ENCODE data around the gene RHOXF1. TPM values are rescaled to one million over a fixed set of nuclear protein-coding genes. Genes with fewer than 3 reads are reported as not detected.
"Not testable (repeated sequence)": the region's sequence is repeated elsewhere in the genome, so short reads cannot be mapped to it uniquely, and the experiment has no call there.

Gene RHOXF1
- total RNA-seq, 1 donor from 2014 or later, result not detected

DNA sequence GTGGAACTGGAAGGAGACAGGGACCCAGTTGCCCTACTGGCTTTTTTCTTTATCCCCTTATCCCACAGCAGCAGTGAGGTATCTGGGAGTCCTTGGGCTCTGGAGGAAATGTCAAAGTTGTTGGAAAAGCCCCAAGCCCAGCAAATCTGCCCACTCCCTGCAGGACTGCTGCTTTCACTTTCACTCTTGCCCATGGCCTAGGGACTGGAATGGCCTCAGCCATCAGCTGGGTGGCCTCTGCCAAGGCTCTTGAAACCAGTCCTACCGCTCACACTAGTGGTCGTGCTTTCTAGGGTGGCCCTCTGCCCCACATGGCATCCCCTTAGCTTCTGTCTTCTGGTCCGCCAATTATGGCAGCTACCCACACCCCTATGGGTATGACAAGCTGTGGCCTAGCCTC lies 9.7 kb upstream of the RHOXF1 start:
- TF ChIP-seq, protein P1, sequence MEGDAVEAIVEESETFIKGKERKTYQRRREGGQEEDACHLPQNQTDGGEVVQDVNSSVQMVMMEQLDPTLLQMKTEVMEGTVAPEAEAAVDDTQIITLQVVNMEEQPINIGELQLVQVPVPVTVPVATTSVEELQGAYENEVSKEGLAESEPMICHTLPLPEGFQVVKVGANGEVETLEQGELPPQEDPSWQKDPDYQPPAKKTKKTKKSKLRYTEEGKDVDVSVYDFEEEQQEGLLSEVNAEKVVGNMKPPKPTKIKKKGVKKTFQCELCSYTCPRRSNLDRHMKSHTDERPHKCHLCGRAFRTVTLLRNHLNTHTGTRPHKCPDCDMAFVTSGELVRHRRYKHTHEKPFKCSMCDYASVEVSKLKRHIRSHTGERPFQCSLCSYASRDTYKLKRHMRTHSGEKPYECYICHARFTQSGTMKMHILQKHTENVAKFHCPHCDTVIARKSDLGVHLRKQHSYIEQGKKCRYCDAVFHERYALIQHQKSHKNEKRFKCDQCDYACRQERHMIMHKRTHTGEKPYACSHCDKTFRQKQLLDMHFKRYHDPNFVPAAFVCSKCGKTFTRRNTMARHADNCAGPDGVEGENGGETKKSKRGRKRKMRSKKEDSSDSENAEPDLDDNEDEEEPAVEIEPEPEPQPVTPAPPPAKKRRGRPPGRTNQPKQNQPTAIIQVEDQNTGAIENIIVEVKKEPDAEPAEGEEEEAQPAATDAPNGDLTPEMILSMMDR (IDR thresholded peaks at IDR 0.05; ENCODE audit: borderline replicate concordance), result no peak
- peak; percentile 13 for DNase-seq
- Histone ChIP-seq H3K9me3 (replicated peaks) (no peaks in the 10 kb centered on the region), H3K4me1 (no peaks in the 10 kb centered on the region), H3K27ac (replicated peaks) (peak overlapping the region; percentile 40), H3K27me3 (ENCODE audit: low read depth) (no peaks in the 10 kb centered on the region), H3K36me3 (no peaks in the 10 kb centered on the region), H3K4me3 (peak overlapping the region; percentile 38)
- intact Hi-C loops (cut with micrococcal nuclease), result no loop called here

DNA sequence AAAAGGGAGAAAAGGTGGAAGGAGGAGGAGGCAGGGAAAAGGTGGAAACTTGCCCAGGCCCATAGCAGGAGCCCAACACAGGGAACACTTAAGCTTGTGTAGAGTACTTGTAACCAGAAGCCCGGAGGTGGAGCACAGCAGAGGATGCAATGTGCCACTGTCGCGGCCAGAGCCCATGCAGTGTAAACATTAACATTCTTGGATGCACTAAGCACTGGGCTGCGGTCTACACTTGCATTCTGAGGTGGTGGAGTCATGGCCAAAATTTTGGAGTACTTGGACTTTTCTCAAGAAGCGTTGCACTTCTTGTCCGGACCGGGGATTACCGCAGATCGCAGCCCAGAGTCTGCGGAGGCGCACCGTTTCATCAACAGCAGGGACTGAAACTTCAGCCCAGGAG lies 4.5 kb upstream of the RHOXF1 start:
- no peak for DNase-seq
- no peaks in the 10 kb centered on the region for H3K9me3 ChIP-seq (replicated peaks)
- H3K4me3 ChIP-seq, result no peak overlapping the region
- H3K27ac ChIP-seq (replicated peaks), result no peak overlapping the region
- intact Hi-C loops (cut with micrococcal nuclease), result no loop called here
- H3K36me3 ChIP-seq, result no peaks in the 10 kb centered on the region
- TF ChIP-seq, protein P1 (IDR thresholded peaks at IDR 0.05; ENCODE audit: borderline replicate concordance), result no peak
- H3K4me1 ChIP-seq, result no peaks in the 10 kb centered on the region
- no peaks in the 10 kb centered on the region for H3K27me3 ChIP-seq (ENCODE audit: low read depth)

DNA sequence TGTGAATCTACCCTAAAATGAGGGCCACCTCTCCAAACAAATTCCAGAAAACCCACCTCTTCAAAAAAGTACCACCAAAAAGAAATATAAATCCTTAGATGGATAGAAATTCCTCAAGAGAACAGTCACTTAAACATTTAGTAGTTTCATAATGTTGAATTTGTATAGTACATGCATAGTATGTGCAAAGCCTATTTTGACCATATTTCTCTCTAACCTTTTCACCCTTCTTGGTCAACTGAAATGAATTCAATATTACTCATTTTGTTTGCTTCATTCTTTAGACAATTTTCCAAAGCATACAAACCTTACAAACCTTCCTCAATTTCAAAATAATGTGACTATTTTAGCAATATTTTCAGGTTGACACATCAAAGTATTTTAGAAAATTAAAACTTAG lies 4.1 kb downstream of the RHOXF1 start:
- no peaks in the 10 kb centered on the region for H3K36me3 ChIP-seq
- TF ChIP-seq, protein P1 (IDR thresholded peaks at IDR 0.05; ENCODE audit: borderline replicate concordance), result no peak
- no peaks in the 10 kb centered on the region for H3K27me3 ChIP-seq (ENCODE audit: low read depth)
- H3K4me1 ChIP-seq, result no peaks in the 10 kb centered on the region
- no peak overlapping the region for H3K27ac ChIP-seq (replicated peaks)
- intact Hi-C loops (cut with micrococcal nuclease), result no loop called here
- no peaks in the 10 kb centered on the region for H3K9me3 ChIP-seq (replicated peaks)
- DNase-seq, result no peak
- no peak overlapping the region for H3K4me3 ChIP-seq

DNA sequence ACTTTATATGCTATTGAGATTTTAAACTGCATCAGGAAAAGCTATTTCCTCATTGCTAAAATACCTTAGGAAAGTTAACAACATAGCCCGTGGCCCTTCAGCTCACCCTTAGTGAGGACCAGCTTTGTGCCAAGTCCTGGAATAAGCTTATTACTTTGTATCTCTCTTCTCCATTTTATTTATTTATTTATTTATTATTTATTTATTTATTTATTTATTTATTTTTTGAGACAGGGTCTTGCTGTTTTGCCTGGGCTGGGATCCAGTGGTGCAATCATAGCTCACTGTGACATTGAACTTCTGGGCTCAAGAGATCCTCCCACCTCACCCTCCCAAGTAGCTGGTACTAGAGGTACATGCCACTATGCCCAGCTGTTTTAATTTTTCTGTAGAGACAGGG lies 6.3 kb downstream of the RHOXF1 start:
- TF ChIP-seq, protein P1 (IDR thresholded peaks at IDR 0.05; ENCODE audit: borderline replicate concordance), result no peak
- no peak for DNase-seq
- H3K27ac ChIP-seq (replicated peaks), result no peak overlapping the region
- intact Hi-C loops (cut with micrococcal nuclease), result no loop called here
- no peaks in the 10 kb centered on the region for H3K27me3 ChIP-seq (ENCODE audit: low read depth)
- no peak overlapping the region for H3K4me3 ChIP-seq
- H3K4me1 ChIP-seq, result no peaks in the 10 kb centered on the region
- H3K9me3 ChIP-seq (replicated peaks), result no peaks in the 10 kb centered on the region
- H3K36me3 ChIP-seq, result no peaks in the 10 kb centered on the region

DNA sequence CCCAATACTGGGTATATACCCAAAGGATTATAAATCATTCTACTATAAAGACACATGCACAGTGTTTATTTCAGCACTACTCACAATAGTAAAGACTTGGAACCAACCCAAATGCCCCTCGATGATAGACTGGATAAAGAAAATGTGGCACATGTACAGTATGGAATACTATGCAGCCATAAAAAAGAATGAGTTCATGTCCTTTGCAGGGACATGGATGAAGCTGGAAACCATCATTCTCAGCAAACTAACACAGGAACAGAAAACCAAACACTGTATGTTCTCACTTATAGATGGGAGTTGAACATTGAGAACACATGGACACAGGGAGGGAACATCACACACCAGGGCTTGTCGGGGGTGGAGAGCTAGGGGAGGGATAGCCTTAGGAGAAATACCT lies 11.0 kb downstream of the RHOXF1 start:
- H3K27ac ChIP-seq (replicated peaks); H3K4me1 ChIP-seq; H3K4me3 ChIP-seq; intact Hi-C loops (cut with micrococcal nuclease); H3K36me3 ChIP-seq; DNase-seq; H3K27me3 ChIP-seq (ENCODE audit: low read depth): not testable (repeated sequence)
- peaks cover 16% of the 10 kb centered on the region for H3K9me3 ChIP-seq (replicated peaks)

DNA sequence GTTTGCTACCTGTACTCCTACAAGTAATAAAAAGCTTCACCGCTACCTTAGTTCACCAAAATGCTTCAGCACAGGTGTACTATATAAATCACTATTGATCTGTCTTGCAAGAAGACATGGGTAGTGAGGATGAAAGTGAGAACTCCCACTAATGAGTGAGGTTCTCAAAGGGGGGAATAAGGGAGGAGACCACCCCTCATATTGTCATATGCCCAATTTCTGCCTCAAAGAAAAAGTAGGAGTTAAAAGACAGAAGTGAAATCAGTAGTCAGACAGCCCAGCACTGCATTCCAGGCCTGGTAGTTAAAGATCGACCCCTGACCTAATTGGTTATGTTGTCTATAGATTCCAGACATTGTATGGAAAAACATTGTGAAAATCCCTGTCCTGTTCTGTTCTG lies 14.7 kb downstream of the RHOXF1 start:
- H3K36me3 ChIP-seq; H3K4me1 ChIP-seq; H3K27ac ChIP-seq (replicated peaks); DNase-seq; intact Hi-C loops (cut with micrococcal nuclease); H3K27me3 ChIP-seq (ENCODE audit: low read depth); H3K4me3 ChIP-seq: not testable (repeated sequence)
- peaks cover 16% of the 10 kb centered on the region for H3K9me3 ChIP-seq (replicated peaks)

DNA sequence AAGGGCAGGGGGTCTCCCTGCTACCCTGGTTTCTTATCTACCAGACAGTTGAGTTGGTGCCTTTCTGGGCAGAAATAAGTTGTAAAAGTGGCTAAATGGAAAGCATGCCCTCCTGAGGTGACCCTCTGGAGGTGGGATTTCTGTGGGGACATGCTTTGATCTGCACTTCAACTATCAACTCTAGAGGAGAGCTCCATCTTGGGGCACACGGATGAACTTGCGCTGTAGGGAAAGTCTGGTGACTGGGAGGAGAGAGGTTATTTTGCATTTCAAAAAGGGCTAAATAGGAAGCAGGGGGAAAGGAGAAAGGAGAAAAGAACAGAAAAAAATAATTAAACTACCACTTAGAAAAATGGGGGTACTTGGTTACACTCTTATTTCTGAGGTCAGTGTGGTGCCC lies 25.5 kb downstream of the RHOXF1 start:
- no peaks in the 10 kb centered on the region for H3K9me3 ChIP-seq (replicated peaks)
- H3K27ac ChIP-seq (replicated peaks), result no peak overlapping the region
- no peaks in the 10 kb centered on the region for H3K36me3 ChIP-seq
- TF ChIP-seq, protein P1 (IDR thresholded peaks at IDR 0.05; ENCODE audit: borderline replicate concordance), result no peak
- no peaks in the 10 kb centered on the region for H3K27me3 ChIP-seq (ENCODE audit: low read depth)
- H3K4me3 ChIP-seq, result no peak overlapping the region
- no peak for DNase-seq
- H3K4me1 ChIP-seq, result no peaks in the 10 kb centered on the region
- intact Hi-C loops (cut with micrococcal nuclease), result no loop called here
